H9 (cell line): ENCODE data around the gene PCDHGA12. TPM values are rescaled to one million over a fixed set of nuclear protein-coding genes. Genes with fewer than 3 reads are reported as not detected.

Experiments
- DNase-seq: peaks from one replicate; pipeline ENCODE4 v3.0.0-alpha.2; 2017
- H2AFZ ChIP-seq: one replicate; pipeline ENCODE4 v1.6.1; 2013; ENCODE audit warnings: mild to moderate bottlenecking, low read length, control low read depth, moderate library complexity
- H2AK5ac ChIP-seq: 2 replicates; pipeline ENCODE4 v1.6.1; 2013; ENCODE audit warnings: low read length, control low read depth, mixed read lengths; ENCODE audit not compliant: insufficient read length
- H2BK120ac ChIP-seq: one replicate; pipeline ENCODE4 v1.6.1; 2013; ENCODE audit warnings: low read depth, mild to moderate bottlenecking, low read length, control low read depth, inconsistent platforms; ENCODE audit not compliant: poor library complexity, severe bottlenecking
- H2BK12ac ChIP-seq: 2 replicates; pipeline ENCODE4 v1.6.1; 2013; ENCODE audit warnings: low read length, control low read depth, mixed read lengths, low read depth; ENCODE audit not compliant: insufficient read length
- H2BK15ac ChIP-seq: 2 replicates; pipeline ENCODE4 v1.6.1; 2013; ENCODE audit warnings: low read depth, low read length, control low read depth
- H2BK20ac ChIP-seq: one replicate; pipeline ENCODE4 v1.6.1; 2013; ENCODE audit warnings: low read depth, mild to moderate bottlenecking, low read length, control low read depth, inconsistent platforms; ENCODE audit not compliant: poor library complexity, severe bottlenecking
- H2BK5ac ChIP-seq: 2 replicates; pipeline ENCODE4 v1.6.1; 2013; ENCODE audit warnings: low read length, control low read depth, mixed read lengths; ENCODE audit not compliant: insufficient read length
- H3K14ac ChIP-seq: 2 replicates; pipeline ENCODE4 v1.6.1; 2013; ENCODE audit warnings: low read length, control low read depth; ENCODE audit not compliant: insufficient read depth
- H3K18ac ChIP-seq: 2 replicates; pipeline ENCODE4 v1.6.1; 2013; ENCODE audit warnings: low read depth, mild to moderate bottlenecking, mixed read lengths, low read length, control low read depth; ENCODE audit not compliant: insufficient read length
- H3K23ac ChIP-seq: 2 replicates; pipeline ENCODE4 v1.6.1; 2013; ENCODE audit warnings: low read length, control low read depth, mixed read lengths, low read depth; ENCODE audit not compliant: insufficient read length
- H3K23me2 ChIP-seq: 2 replicates; pipeline ENCODE4 v1.6.1; 2013; ENCODE audit warnings: low read depth, mild to moderate bottlenecking, mixed read lengths, low read length, control low read depth; ENCODE audit not compliant: insufficient read length, poor library complexity, severe bottlenecking
- H3K27ac ChIP-seq: 2 replicates; pipeline ENCODE4 v1.5.1; 2013; ENCODE audit warnings: low read length, control low read depth, mixed read lengths, low read depth; ENCODE audit not compliant: insufficient read length
- H3K27me3 ChIP-seq: 2 replicates; pipeline ENCODE4 v1.6.1; 2013; ENCODE audit warnings: low read length, control low read depth, inconsistent platforms; ENCODE audit not compliant: insufficient read depth
- H3K4ac ChIP-seq: 2 replicates; pipeline ENCODE4 v1.6.1; 2013; ENCODE audit warnings: low read depth, mild to moderate bottlenecking, control low read depth, inconsistent platforms, low read length, moderate library complexity
- H3K4me1 ChIP-seq: 2 replicates; pipeline ENCODE4 v1.6.1; 2013; ENCODE audit warnings: low read length, control low read depth, inconsistent platforms; ENCODE audit not compliant: insufficient read depth
- H3K4me2 ChIP-seq: 2 replicates; pipeline ENCODE4 v1.6.1; 2013; ENCODE audit warnings: low read length, control low read depth, mixed read lengths; ENCODE audit not compliant: insufficient read length, insufficient read depth
- H3K56ac ChIP-seq: 2 replicates; pipeline ENCODE4 v1.6.1; 2013; ENCODE audit warnings: low read depth, mild to moderate bottlenecking, mixed read lengths, low read length, control low read depth; ENCODE audit not compliant: insufficient read length
- H3K79me1 ChIP-seq: 2 replicates; pipeline ENCODE4 v1.6.1; 2013; ENCODE audit warnings: low read depth, mild to moderate bottlenecking, moderate library complexity, low read length, control low read depth, inconsistent platforms; ENCODE audit not compliant: insufficient read depth, poor library complexity, severe bottlenecking
- H3K79me2 ChIP-seq: 2 replicates; pipeline ENCODE4 v1.6.1; 2013; ENCODE audit warnings: low read length, control low read depth, inconsistent platforms; ENCODE audit not compliant: insufficient read depth
- H3K9ac ChIP-seq: 2 replicates; pipeline ENCODE4 v1.6.1; 2013; ENCODE audit warnings: low read length, control low read depth, mixed read lengths; ENCODE audit not compliant: insufficient read length; ENCODE audit errors: extremely low read depth
- H3K9me3 ChIP-seq: one replicate; pipeline ENCODE4 v1.6.1; 2013; ENCODE audit warnings: low read depth, low read length, inconsistent platforms; ENCODE audit not compliant: control insufficient read depth
- H3T11ph ChIP-seq: one replicate; pipeline ENCODE4 v1.6.1; 2013; ENCODE audit warnings: mild to moderate bottlenecking, low read length, control low read depth, inconsistent platforms
- H4K20me1 ChIP-seq: one replicate; pipeline ENCODE4 v1.6.1; 2013; ENCODE audit not compliant: control insufficient read depth, insufficient read length, insufficient read depth
- H4K5ac ChIP-seq: 2 replicates; pipeline ENCODE4 v1.6.1; 2013; ENCODE audit warnings: low read depth, mild to moderate bottlenecking, mixed read lengths, low read length, control low read depth; ENCODE audit not compliant: insufficient read length
- H4K8ac ChIP-seq: replicated peaks from 2 replicates; pipeline ENCODE4 v1.6.1; 2013; ENCODE audit warnings: low read length, control low read depth, mixed read lengths, low read depth; ENCODE audit not compliant: insufficient read length
- H4K91ac ChIP-seq: 2 replicates; pipeline ENCODE4 v1.6.1; 2013; ENCODE audit warnings: low read depth, mild to moderate bottlenecking, moderate library complexity, mixed read lengths, low read length, control low read depth; ENCODE audit not compliant: insufficient read length
- H3K27ac Mint-ChIP-seq, 3 experiments: 2 replicates in 2 of 3; 3 replicates in 1 of 3; pipeline ENCODE4 v1.8.0; 2020 to 2021; ENCODE audit warnings: mixed read lengths in 3 of 3, mild to moderate bottlenecking in 1 of 3, moderate library complexity in 1 of 3
- H3K27me3 Mint-ChIP-seq: 2 replicates; pipeline ENCODE4 v1.8.0; 2021; ENCODE audit warnings: low read depth, mild to moderate bottlenecking, moderate library complexity, mixed read lengths
- H3K36me3 Mint-ChIP-seq, 3 experiments: 2 replicates in 2 of 3; 3 replicates in 1 of 3; pipeline ENCODE4 v1.8.0; 2020 to 2021; ENCODE audit warnings: low read depth in 3 of 3, mixed read lengths in 3 of 3; ENCODE audit not compliant: insufficient read depth in 1 of 3
- H3K4me1 Mint-ChIP-seq, 2 experiments: 2 replicates each; pipeline ENCODE4 v1.8.0; 2020; ENCODE audit warnings: mixed read lengths in 2 of 2
- H3K4me3 Mint-ChIP-seq, 2 experiments: 2 replicates in 1 of 2; 3 replicates in 1 of 2; pipeline ENCODE4 v1.8.0; 2020 to 2021; ENCODE audit warnings: mild to moderate bottlenecking in 2 of 2, mixed read lengths in 2 of 2, moderate library complexity in 1 of 2
- H3K9me3 Mint-ChIP-seq, 2 experiments: 2 replicates in 1 of 2; 3 replicates in 1 of 2; pipeline ENCODE4 v1.8.0; 2020; ENCODE audit warnings: mild to moderate bottlenecking in 2 of 2, mixed read lengths in 2 of 2, moderate library complexity in 1 of 2
- WGBS: extraction: QIAGEN DNeasy Blood & Tissue Kit; methylation state at CpG from one replicate; pipeline ENCODE4 v1.1.7; 2013; ENCODE audit warnings: missing lambda C conversion rate, low lambda C conversion rate, mixed read lengths; ENCODE audit not compliant: insufficient read length; ENCODE audit errors: extremely low coverage; 5-methylcytosine and 5-hydroxymethylcytosine counted together
- total RNA-seq: library from RNA; stranded (reverse); gene quantifications from 2 replicates; pipeline ENCODE4 v1.2.1, GENCODE V29; 2021
- TF ChIP-seq, protein P1 (sequence below): fragments of 200-600 bp; sonication (generic); conservative IDR thresholded peaks from 3 replicates; pipeline ENCODE4 v1.8.0; 2021; ENCODE audit warnings: antibody characterized with exemption, mild to moderate bottlenecking

The PCDHGA12 gene
- total RNA-seq, 1 experiment from 2014 or later = 1.3 TPM

DNA sequence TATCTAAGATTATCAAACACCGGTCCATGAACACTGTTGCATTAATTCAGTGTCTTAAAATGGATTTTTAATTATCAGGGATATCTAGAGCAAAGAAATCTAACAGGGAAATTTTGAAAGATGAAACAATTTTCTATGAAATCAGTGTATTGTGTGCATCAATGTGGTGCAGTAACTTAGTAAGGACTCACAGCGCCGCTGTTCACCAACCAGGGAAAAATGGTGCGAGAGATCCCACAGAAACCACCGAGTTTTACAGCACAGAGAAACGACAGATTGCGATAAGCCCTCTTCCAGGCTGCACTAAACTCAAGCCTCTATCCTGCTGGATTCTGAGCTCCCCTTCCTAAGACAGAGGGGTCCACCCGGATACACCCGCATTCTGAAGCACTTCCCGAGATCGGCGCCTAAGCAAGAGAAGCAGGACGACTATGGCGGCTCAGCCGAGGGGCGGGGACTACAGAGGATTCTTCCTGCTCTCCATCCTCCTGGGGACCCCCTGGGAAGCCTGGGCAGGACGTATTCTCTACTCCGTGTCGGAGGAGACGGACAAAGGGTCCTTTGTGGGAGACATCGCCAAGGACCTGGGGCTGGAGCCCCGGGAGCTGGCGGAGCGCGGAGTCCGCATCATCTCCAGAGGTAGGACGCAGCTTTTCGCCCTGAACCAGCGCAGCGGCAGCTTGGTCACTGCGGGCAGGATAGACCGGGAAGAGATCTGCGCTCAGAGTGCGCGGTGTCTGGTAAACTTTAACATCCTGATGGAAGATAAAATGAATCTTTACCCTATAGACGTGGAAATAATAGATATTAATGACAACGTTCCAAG lies 47.6 kb upstream of the PCDHGA12 start, which contains the start of gene PCDHGA7:
PCDHGA7 (plus strand) TSS at position 274 of the 826 bp plus-strand sequence; CDS start at position 432, 158 bp downstream.
- no peak within 1 kb of the TSS for H3K27ac Mint-ChIP-seq
- H4K8ac ChIP-seq = no peak within 1 kb of the TSS
- H2BK12ac ChIP-seq = no peak within 1 kb of the TSS
- no peaks in the 10 kb centered on the region for H3K23me2 ChIP-seq
- WGBS = no CpG with 5 or more reads among the region's 37 CpGs
- no peak within 1 kb of the TSS for H3K23ac ChIP-seq
- TF ChIP-seq, protein P1, sequence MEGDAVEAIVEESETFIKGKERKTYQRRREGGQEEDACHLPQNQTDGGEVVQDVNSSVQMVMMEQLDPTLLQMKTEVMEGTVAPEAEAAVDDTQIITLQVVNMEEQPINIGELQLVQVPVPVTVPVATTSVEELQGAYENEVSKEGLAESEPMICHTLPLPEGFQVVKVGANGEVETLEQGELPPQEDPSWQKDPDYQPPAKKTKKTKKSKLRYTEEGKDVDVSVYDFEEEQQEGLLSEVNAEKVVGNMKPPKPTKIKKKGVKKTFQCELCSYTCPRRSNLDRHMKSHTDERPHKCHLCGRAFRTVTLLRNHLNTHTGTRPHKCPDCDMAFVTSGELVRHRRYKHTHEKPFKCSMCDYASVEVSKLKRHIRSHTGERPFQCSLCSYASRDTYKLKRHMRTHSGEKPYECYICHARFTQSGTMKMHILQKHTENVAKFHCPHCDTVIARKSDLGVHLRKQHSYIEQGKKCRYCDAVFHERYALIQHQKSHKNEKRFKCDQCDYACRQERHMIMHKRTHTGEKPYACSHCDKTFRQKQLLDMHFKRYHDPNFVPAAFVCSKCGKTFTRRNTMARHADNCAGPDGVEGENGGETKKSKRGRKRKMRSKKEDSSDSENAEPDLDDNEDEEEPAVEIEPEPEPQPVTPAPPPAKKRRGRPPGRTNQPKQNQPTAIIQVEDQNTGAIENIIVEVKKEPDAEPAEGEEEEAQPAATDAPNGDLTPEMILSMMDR = no peak
- H3K27ac ChIP-seq = no peak within 1 kb of the TSS
- no peaks in the 10 kb centered on the region for H3K79me1 ChIP-seq
- no peak within 1 kb of the TSS for H3K56ac ChIP-seq
- no peak within 1 kb of the TSS for H3K4me2 ChIP-seq
- no peak within 1 kb of the TSS for H3K18ac ChIP-seq
- no peak within 1 kb of the TSS for H2BK20ac ChIP-seq
- no peak within 1 kb of the TSS for H2BK5ac ChIP-seq
- H2BK120ac ChIP-seq = no peak within 1 kb of the TSS
- H3K36me3 Mint-ChIP-seq = peaks cover 12 to 34% (median 22%) of the 10 kb centered on the region in 3 experiments; a peak in 6 of 7 replicates
- H4K20me1 ChIP-seq = no peaks in the 10 kb centered on the region
- H3T11ph ChIP-seq = no peak within 1 kb of the TSS
- no peaks in the 10 kb centered on the region for H3K4me1 ChIP-seq
- H2AFZ ChIP-seq = no peak within 1 kb of the TSS
- no peak within 1 kb of the TSS for H3K4ac ChIP-seq
- H3K79me2 ChIP-seq = no peaks in the 10 kb centered on the region
- no peak within 1 kb of the TSS for H3K14ac ChIP-seq
- peaks cover 66% of the 10 kb centered on the region in 2 experiments for H3K9me3 Mint-ChIP-seq
- H2BK15ac ChIP-seq = no peak within 1 kb of the TSS
- no peaks in the 10 kb centered on the region for H3K4me1 Mint-ChIP-seq
- no peak within 1 kb of the TSS for H2AK5ac ChIP-seq
- no peaks in the 10 kb centered on the region for H3K27me3 ChIP-seq
- H3K27me3 Mint-ChIP-seq = peaks cover 5% of the 10 kb centered on the region; the same call in 1 of the 2 replicates
- peaks cover 21% of the 10 kb centered on the region for H3K9me3 ChIP-seq
- H4K5ac ChIP-seq = no peak within 1 kb of the TSS
- H3K4me3 Mint-ChIP-seq = no peak within 1 kb of the TSS
- no peak within 1 kb of the TSS for H3K9ac ChIP-seq
- no peak within 1 kb of the TSS for H4K91ac ChIP-seq
- DNase-seq = no peak
